CD4-positive, alpha-beta T cell treated with Interleukin-2 at 100 ng/mL for 4 hours (primary cell): ENCODE measurements around the gene USP16.
"Not testable (repeated sequence)": the region's sequence is repeated elsewhere in the genome, so short reads cannot be mapped to it uniquely, and the experiment has no call there.

Experiments
- DNase-seq: peaks from one replicate; pipeline ENCODE4 v3.0.0-alpha.2; 2020; ENCODE audit warnings: low spot score

USP16 gene

DNA sequence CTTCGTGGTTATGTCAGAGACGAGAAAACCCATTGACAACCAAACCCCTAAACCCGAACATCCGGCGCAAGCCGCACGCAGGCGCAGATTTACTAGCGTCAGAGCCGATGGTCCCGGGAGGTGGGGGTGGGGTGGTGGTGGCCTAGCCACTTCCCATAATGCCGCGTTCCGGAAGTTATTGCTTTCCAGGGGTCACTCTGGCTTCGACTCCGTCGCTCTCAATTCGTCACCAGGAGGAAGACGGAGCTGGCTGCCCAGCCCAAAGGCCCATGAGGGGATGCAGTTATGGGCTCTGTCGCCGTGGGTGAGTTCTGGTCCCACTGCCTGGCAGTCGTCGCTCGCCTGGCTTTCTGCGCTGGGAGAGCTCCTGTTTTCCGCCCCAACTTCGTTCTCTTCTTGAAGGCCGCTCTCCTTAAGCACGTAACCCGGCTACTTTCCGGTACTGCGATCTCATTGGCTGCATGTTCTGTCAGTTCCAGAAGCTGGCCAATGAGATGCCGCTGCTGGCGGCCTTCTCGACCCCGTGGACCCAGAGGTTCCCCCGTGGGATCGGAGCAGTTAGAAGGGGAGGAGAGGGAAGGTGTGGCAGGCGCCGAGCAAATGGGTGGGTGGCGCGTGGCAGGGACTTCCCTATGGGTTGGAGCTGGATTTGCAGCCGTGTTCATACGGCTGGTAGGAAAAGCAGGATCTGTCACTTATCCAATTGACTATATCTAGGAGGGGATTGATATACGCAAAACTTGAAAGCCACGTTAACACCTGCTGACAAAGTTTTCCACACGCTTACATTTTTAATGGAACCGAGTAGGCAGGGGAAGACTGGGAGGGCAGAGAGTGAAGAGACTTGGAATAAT is at the start of gene USP16:
TSS of gene USP16 (plus strand) at position 195 of the 854 bp plus-strand sequence. CDS start 3,246 bp downstream, outside the sequence.
- DNase-seq: peak; percentile 98

DNA sequence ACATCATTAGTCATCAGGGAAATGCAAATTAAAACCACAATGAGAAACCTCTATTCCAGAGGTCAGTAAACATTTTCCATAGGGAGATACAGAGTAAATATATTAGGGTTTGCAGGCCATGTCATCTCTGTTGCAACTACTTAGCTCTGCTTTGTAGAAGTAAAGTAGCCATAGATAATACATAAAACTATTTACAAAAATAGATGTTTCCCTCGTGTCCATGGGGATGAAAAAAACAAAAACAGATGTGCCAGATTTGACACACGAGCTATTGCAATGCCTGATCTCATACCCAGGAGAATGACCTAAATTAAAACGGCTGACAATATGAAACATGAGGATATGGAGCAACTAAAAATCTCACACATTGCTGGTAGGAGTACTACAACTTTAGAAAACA is 49.1 kb upstream of the USP16 start:
- DNase-seq: no peak

DNA sequence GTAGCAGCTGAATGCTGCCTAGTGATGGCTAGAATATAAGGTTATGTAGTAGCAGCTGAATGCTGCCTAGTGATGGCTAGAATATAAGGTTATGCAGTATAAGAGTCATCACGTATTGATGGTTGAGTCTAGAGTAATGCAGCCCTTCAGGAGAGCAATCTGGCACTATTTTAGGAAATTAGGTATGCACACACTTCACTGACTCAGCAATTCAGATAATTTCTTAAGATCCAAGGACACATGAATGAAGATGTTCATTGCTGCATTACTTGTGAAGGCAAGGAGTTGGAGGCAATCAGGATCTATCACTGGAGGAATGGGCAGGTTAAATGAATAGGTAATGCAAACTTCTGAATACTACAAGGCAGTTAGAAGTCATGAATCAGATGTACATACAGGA is 45.4 kb upstream of the USP16 start:
- no peak for DNase-seq

GRCh38 chr21:28982637-28983036 is 41.8 kb upstream of the USP16 start:
- DNase-seq: no peak

DNA sequence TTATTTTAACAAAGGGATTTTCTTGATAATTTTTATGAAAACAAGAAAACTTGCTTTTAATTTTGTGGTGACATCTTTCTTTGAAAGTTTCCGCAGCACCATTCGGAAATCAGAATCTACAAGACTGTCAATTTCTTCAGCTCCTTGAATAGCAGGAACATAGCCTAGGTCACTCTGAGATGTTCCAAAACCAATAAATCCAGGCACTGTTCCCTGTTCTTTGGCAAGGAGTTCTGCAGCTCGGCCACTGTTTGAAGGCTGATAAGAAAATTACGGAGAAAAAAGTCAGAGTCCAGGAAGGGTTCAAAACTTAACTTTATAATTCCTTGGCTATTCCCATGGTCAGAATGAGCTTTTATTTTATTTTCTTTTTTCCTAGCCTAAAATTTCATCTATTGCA is 37.8 kb upstream of the USP16 start:
- DNase-seq: no peak

DNA sequence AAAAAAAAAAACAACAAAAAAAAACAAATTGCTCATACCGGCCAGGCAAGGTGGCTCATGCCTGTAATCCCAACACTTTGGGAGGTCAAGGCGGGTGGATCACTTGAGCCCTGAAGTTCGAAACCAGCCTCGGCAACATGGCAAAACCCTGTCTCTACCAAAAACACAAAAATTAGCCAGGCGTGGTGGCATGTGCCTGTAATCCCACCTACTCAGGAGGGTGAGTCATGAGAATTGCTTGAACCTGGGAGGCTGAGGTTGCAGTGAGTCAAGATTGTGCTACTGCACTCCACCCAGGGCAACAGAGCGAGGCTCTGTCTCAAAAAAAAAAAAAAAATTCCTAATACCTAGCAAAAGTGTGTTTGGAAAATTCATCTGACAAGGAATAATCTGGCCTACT is 36.3 kb upstream of the USP16 start:
- DNase-seq: peak; percentile 26

GRCh38 chr21:28991861-28992525 is 32.5 kb upstream of the USP16 start:
- DNase-seq: no peak

DNA sequence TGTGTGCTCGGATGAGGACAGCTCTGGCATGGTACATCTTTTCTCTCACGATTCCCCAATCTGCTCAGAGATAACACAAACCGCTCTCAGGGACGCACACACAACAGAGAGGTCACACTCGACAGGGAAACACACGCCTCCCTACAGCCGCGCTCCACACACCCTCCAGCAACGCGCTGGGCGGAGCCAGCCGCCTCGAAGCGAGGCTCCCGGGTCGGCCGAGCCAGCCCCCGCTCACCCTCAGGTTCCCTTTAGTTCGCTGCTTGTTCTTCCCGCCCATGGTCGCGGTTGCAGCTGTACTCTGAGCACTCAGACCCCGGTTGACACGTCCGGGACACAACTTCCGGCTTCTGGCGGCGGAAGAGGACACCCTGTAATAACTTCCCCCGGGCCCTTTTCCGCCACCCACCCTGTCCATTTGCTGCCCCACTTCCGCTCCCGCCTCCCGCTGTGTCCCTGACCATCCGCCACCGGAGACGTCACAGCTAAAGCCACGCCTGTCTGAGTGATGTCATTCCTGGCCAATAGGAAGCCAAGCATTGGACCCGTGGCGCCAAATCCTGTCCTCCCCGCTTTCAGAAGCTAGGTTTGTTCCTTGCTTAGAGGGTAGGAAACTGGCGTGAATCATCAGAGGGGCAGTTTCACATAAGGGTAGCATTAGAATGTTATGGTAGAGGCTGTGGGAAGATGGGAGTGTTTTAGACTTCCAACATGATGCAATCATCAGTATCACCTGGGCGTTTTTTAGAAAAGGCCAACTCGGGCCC is 31.8 kb upstream of the USP16 start, which contains the start of gene LTN1:
TSS of gene LTN1 (minus strand) at position 352 of the 767 bp plus-strand sequence. CDS start at position 280, 72 bp downstream.
- DNase-seq: peak; percentile 99

GRCh38 chr21:28993293-28993629 is 31.2 kb upstream of the USP16 start:
- DNase-seq: no peak

DNA sequence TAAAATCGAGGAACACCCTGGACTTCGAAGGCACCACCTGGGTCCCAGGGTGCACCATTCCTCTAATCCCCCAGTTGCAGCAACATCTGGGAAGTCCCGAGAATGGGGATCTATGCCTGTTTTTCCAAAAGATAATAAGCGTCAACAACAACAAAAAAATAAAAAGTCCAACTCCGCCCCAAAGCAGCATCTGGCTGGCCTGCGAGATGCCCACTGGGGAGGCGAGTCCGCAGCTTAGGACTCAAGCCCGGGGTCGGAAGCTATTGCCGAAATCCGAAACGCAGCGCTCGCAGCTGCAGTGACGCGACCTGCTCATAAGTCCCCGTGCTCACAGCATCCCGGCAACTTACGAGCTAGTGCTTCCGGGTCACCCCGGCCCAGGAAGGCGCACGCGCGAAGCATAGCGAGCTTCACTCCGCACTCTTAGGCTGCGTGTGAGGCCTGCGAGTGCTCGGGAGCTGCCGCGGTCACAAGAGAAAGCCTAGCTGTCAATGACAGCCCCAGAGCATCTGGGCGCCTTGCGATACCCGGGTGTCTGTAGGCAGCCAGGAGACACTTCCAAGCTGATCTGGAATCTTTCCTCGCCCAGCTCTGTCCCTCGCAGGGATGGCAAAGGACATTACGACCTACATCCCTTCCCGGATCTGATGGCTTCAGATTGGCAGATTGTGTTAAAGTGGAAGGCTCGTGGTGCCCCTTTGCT is 21.9 kb upstream of the USP16 start:
- peak; percentile 97 for DNase-seq

DNA sequence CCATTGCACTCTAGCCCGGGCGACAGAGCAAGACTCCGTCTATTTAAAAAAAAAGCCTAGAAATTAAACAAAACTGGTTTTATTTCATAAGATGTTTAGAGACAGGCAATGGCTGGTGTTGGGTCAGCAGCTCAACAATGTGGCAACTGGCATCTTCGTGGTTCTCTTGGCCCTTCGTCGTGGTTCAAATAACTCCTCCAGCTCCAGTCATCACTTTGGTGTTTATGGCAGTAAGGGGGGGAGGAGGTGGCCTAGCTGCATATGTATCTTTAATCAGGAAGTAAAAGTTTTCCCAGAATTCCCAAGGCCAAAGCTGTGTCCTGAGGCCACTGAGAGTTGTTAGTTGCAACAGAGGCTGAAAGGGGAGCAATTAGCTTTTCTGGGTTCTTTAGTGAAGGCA is 18.8 kb upstream of the USP16 start:
- no peak for DNase-seq

DNA sequence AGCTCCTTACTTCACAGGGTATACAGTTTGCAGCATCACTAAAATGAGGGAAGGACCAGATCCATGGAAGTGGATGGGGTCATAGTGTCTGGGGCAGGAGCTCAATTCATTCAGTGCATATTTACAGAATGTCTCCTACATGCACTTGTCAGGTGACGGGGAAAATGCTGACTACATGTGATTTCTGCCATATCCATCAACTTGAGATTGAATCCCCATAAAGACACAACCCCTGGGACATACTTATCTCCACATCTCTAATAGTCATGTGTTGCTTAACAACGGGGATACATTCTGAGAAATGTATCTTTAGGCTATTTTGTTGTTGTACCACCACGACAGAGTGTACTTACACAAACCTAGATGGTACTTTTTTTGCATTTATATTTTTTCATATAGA is 17.3 kb upstream of the USP16 start:
- no peak for DNase-seq

DNA sequence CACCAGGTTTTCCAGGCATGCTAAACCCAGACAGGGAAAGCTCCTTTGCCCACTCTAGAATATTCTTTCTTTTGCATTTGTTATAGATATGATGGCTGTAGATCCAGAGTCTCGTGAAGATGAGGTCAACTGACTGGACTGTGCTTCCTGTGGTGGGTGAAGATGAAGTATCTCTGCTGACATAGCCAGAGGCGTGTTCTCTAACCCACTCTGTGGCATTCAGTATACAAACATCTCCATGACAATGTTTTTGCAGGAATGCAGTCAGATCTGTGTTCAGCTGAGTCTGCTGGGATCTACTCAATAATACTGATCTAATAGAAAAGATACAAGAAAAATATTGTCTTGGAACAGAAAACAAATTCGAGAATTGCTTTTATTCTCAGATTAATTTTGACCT is 16.7 kb upstream of the USP16 start:
- DNase-seq: no peak

DNA sequence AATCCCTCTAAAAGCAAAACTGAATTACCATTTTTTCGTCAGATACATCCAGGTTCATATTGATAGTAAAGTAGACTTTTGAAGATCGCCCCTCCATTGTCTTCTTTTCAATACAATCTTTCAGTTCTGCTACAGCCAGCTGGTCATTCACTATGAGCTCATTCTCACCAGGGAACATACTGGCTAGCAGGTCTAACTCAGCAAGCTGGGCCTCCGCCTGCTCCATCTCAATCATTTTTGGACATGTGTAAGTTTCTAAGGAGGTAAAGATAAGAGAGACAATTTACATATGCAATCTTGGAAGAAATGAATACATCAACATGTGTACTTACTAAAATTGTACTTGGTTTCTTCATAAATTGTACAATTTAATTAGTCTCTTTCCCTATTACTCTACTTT is 16.1 kb upstream of the USP16 start:
- no peak for DNase-seq

GRCh38 chr21:29011236-29011635 is 13.2 kb upstream of the USP16 start:
- DNase-seq: not testable (repeated sequence)

GRCh38 chr21:29017639-29018237 is 6.7 kb upstream of the USP16 start:
- DNase-seq: no peak

DNA sequence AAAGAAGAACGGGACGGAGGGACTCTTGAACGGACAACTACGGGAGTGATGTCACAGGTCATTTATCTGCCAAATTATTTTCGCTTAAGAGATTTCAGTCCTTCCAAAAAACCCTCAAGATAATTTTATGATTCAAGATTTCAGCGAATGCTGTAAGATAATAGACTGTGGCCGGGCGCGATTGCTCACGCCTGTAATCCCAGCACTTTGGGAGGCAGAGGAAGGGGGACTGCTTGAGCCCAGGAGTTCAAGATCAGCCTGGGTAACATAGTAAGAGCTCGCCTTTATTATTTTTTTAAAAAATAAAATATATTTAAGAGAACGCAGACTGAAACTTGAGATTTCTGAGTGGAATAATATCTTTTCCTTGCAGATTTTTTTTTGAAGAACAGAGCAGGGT is 5.9 kb upstream of the USP16 start:
- DNase-seq: no peak

- DNase-seq: peak; percentile 31
Measured at GRCh38 chr21:29022166-29022565, 2.3 kb upstream of the USP16 start.

DNA sequence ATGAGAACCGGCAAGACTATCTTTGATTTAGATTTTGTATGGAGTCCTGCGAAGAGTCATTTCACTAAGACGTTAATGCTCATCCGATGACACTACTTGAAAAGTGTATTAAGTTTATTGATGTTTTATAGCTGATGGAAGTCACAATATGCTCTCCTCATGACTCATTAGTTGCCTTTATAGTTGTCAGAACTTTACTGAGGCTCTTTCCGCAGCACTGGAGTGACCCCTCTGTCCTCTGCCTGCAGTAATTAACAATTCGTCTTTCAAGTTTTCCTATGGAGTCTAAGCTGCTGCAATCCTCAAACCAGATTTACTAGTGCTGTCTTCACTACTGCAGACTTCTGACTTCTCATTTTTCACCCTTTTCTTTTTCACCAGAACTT is 853 bp downstream of the USP16 start:
- DNase-seq: peak; percentile 29

DNA sequence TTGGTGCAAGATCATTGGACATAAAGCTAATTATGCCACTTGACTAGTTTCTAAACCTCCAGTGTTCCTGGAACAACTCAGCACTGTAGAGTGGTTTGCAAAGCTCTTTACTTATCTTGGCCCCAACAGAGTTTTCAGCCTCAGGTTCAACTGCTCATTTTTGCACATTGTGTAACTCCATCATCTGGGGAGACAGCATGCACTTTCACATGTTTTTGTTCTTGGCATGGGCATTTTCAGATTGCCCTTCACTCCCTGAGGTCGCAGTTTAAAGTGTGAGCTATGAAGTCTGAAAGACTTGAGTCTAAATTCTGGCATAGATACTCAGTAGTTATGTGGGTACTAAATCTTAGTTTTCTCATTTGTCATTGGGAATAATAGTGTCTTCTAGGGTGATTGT is 5.1 kb downstream of the USP16 start:
- no peak for DNase-seq

GRCh38 chr21:29030909-29031308 is 6.4 kb downstream of the USP16 start:
- no peak for DNase-seq

DNA sequence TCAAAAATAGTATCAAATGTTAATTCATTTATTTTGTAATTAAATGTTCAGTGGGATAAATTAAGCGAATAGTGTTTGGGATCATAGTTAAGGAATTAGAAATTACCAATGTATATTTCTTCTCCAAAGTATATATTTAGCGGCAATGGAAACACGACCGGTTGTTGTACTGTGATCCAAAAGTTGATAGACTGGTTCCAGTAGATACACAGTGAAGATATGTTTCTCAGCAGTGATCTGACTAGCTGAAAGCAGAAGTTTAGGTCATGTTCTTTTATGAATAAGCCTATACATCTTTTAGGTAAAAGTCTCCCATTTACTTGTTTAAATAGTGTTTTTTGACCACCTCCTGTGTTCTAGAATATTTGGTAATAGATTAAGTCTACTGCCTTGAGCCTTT is 8.8 kb downstream of the USP16 start:
- no peak for DNase-seq
